CD14-positive monocyte (primary cell): ENCODE data around the gene BRPF1. TPM values are rescaled to one million over a fixed set of nuclear protein-coding genes. Genes with fewer than 3 reads are reported as not detected.

ENCODE experiments used
- DNase-seq, 3 donors: peaks; one replicate each; pipeline ENCODE4 v3.0.0-alpha.2; 2011 to 2022
- H2AFZ ChIP-seq: 2 replicates; pipeline ENCODE4 v1.6.0; 2012; ENCODE audit warnings: mild to moderate bottlenecking, low read depth, low read length, inconsistent platforms; ENCODE audit not compliant: insufficient read depth, poor library complexity, severe bottlenecking
- H3K27ac ChIP-seq, 2 donors: 1 replicate in 1 of 2; 2 replicates in 1 of 2; pipeline ENCODE4 v1.5.1; 2012 to 2013; ENCODE audit warnings: low read length in 2 of 2, control low read depth in 1 of 2, inconsistent platforms in 1 of 2, low read depth in 1 of 2, mild to moderate bottlenecking in 1 of 2
- H3K27me3 ChIP-seq, 2 donors: one replicate each; pipeline versions ENCODE4 v1.6.0 to v1.6.1; 2011 to 2013; ENCODE audit warnings: low read length in 2 of 2; ENCODE audit not compliant: control insufficient read depth in 2 of 2, insufficient read depth in 2 of 2
- H3K36me3 ChIP-seq, 2 donors: replicated peaks in 1 of 2; 1 replicate in 1 of 2; 2 replicates in 1 of 2; pipeline versions ENCODE4 v1.5.1 to v1.6.1; 2012 to 2013; ENCODE audit warnings: low read length in 2 of 2, control low read depth in 1 of 2, inconsistent platforms in 1 of 2, mild to moderate bottlenecking in 1 of 2; ENCODE audit not compliant: insufficient read depth in 2 of 2, control insufficient read depth in 1 of 2
- H3K4me1 ChIP-seq, 2 donors: 1 replicate in 1 of 2; 2 replicates in 1 of 2; pipeline versions ENCODE4 v1.5.1 to v1.6.1; 2012 to 2013; ENCODE audit warnings: low read length in 2 of 2, control low read depth in 1 of 2, inconsistent platforms in 1 of 2, mild to moderate bottlenecking in 1 of 2, moderate library complexity in 1 of 2; ENCODE audit not compliant: insufficient read depth in 2 of 2, control insufficient read depth in 1 of 2
- H3K4me2 ChIP-seq: replicated peaks from 2 replicates; pipeline ENCODE3; 2012; ENCODE audit warnings: low read length, moderate library complexity, mild to moderate bottlenecking; ENCODE audit not compliant: poor library complexity, severe bottlenecking; ENCODE audit errors: extremely low read depth
- H3K4me3 ChIP-seq, 3 experiments: fragments of 200-600 bp in 1 of 3; sonication (generic) in 1 of 3; replicated peaks in 1 of 3; 1 replicate in 2 of 3; 2 replicates in 1 of 3; pipeline ENCODE4 v1.5.1; 2011 to 2013; ENCODE audit warnings: low read length in 3 of 3, mild to moderate bottlenecking in 3 of 3, control low read depth in 2 of 3, low read depth in 2 of 3, inconsistent platforms in 1 of 3, moderate library complexity in 1 of 3
- H3K79me2 ChIP-seq: 2 replicates; pipeline ENCODE4 v1.6.0; 2012; ENCODE audit warnings: mild to moderate bottlenecking, control low read depth, inconsistent platforms, low read length, moderate library complexity; ENCODE audit not compliant: insufficient read depth
- H3K9ac ChIP-seq: 2 replicates; pipeline ENCODE4 v1.6.0; 2017; ENCODE audit warnings: low read length, mild to moderate bottlenecking; ENCODE audit not compliant: insufficient read depth, poor library complexity, severe bottlenecking
- H3K9me3 ChIP-seq, 2 donors: replicated peaks in 1 of 2; 1 replicate in 1 of 2; 2 replicates in 1 of 2; pipeline versions ENCODE4 v1.5.1 to v1.6.1; 2012 to 2013; ENCODE audit warnings: low read length in 2 of 2, control low read depth in 1 of 2; ENCODE audit not compliant: control insufficient read depth in 1 of 2, insufficient read depth in 1 of 2
- H4K20me1 ChIP-seq: 2 replicates; pipeline ENCODE4 v1.6.0; 2012; ENCODE audit warnings: mild to moderate bottlenecking, low read length, control low read depth, moderate library complexity; ENCODE audit not compliant: insufficient read depth
- H3K27ac Mint-ChIP-seq, 7 donors: one replicate each; pipeline ENCODE4 v1.8.0; 2020; ENCODE audit warnings: mild to moderate bottlenecking in 7 of 7, mixed read lengths in 7 of 7, moderate library complexity in 6 of 7, inconsistent platforms in 2 of 7
- H3K27me3 Mint-ChIP-seq, 3 donors: one replicate each; pipeline ENCODE4 v1.8.0; 2021 to 2022; ENCODE audit warnings: low read depth in 3 of 3, mild to moderate bottlenecking in 3 of 3, mixed read lengths in 3 of 3, moderate library complexity in 3 of 3, inconsistent platforms in 1 of 3
- H3K36me3 Mint-ChIP-seq, 2 donors: one replicate each; pipeline ENCODE4 v1.8.0; 2020; ENCODE audit warnings: mixed read lengths in 2 of 2, inconsistent platforms in 1 of 2, mild to moderate bottlenecking in 1 of 2
- H3K4me1 Mint-ChIP-seq: one replicate; pipeline ENCODE4 v1.8.0; 2020; ENCODE audit warnings: mild to moderate bottlenecking, mixed read lengths
- H3K4me3 Mint-ChIP-seq, 2 donors: one replicate each; pipeline ENCODE4 v1.8.0; 2020; ENCODE audit warnings: mild to moderate bottlenecking in 2 of 2, mixed read lengths in 2 of 2, moderate library complexity in 1 of 2
- H3K9me3 Mint-ChIP-seq, 7 donors: one replicate each; pipeline ENCODE4 v1.8.0; 2020 to 2022; ENCODE audit warnings: mixed read lengths in 7 of 7, mild to moderate bottlenecking in 6 of 7, moderate library complexity in 6 of 7, inconsistent platforms in 2 of 7
- WGBS: methylation state at CpG from one replicate; pipeline ENCODE4 v1.1.5; 2013; ENCODE audit warnings: missing lambda C conversion rate; ENCODE audit not compliant: insufficient coverage; 5-methylcytosine and 5-hydroxymethylcytosine counted together
- intact Hi-C, 2 donors: fragments of 100-400 bp; cut with micrococcal nuclease; formaldehyde crosslinking; loops; one replicate each; pipeline versions ENCODE4 v1.15.0 to v1.15.1; 2023
- polyA plus RNA-seq, 3 donors: library from polyadenylated mRNA; depleted of rRNA in 1 of 3; unstranded in 2 of 3; stranded (reverse) in 1 of 3; fragments of 300-500 nt in 2 of 3; fragments of >200 nt in 1 of 3; fragmentation: Illumina TruSeq in 2 of 3; gene quantifications; 1 replicate in 2 of 3; 2 replicates in 1 of 3; pipeline ENCODE4 v1.2.3, GENCODE V29; 2012 to 2021
- TF ChIP-seq, protein P1 (sequence below): fragments of 200-600 bp; IDR thresholded peaks from one replicate; pipeline ENCODE4 v1.8.0; 2022; ENCODE audit warnings: antibody characterized with exemption, mild to moderate bottlenecking

The BRPF1 gene
- polyA plus RNA-seq, 3 donors: 5.1 to 22.5 (median 10.4) TPM

DNA sequence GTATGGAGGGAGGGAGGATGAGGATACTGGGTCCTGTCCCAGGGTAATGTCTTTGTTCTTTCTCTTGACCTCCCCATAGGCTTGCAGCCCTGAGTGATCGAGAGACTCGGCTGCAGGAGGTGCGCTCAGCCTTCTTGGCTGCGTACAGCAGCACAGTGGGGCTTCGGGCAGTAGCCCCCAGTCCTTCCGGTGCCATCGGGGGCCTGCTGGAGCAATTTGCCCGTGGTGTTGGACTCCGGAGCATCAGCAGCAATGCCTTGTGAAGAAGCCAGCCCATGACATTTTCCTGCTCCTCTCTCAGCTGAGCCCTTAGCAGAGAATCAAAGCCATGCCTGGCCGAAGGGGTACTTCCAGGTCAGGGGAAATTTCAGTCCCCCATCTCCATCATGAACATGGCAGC is 29.8 kb upstream of the BRPF1 start:
- Histone ChIP-seq H3K4me3 (no peak overlapping the region), H3K27me3 (peaks cover 10 to 36% of the 10 kb centered on the region in 2 donors), H3K79me2 (no peaks in the 10 kb centered on the region), H3K9ac (no peak overlapping the region), H3K27ac (no peak overlapping the region), H3K4me1 (peaks cover 15 to 24% of the 10 kb centered on the region in 2 donors), H3K4me2 (no peak overlapping the region), H3K9me3 (no peaks in the 10 kb centered on the region), H2AFZ (no peak overlapping the region), H4K20me1 (peaks cover 79% of the 10 kb centered on the region), H3K36me3 (peaks cover 63 to 64% of the 10 kb centered on the region in 2 donors)
- 98% methylated on average over 10 of the region's 10 CpGs for WGBS
- peaks cover 68 to 72% of the 10 kb centered on the region in 2 donors for H3K36me3 Mint-ChIP-seq
- no peak overlapping the region for H3K27ac Mint-ChIP-seq
- peaks cover 34 to 52% (median 35%) of the 10 kb centered on the region in 3 donors for H3K27me3 Mint-ChIP-seq
- H3K4me3 Mint-ChIP-seq: no peak overlapping the region
- no peak for DNase-seq
- H3K4me1 Mint-ChIP-seq: peaks cover 22% of the 10 kb centered on the region
- TF ChIP-seq, protein P1, sequence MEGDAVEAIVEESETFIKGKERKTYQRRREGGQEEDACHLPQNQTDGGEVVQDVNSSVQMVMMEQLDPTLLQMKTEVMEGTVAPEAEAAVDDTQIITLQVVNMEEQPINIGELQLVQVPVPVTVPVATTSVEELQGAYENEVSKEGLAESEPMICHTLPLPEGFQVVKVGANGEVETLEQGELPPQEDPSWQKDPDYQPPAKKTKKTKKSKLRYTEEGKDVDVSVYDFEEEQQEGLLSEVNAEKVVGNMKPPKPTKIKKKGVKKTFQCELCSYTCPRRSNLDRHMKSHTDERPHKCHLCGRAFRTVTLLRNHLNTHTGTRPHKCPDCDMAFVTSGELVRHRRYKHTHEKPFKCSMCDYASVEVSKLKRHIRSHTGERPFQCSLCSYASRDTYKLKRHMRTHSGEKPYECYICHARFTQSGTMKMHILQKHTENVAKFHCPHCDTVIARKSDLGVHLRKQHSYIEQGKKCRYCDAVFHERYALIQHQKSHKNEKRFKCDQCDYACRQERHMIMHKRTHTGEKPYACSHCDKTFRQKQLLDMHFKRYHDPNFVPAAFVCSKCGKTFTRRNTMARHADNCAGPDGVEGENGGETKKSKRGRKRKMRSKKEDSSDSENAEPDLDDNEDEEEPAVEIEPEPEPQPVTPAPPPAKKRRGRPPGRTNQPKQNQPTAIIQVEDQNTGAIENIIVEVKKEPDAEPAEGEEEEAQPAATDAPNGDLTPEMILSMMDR: no peak
- intact Hi-C loops: no loop called here
- peaks cover 0 to 13% (median 4%) of the 10 kb centered on the region in 7 donors for H3K9me3 Mint-ChIP-seq

DNA sequence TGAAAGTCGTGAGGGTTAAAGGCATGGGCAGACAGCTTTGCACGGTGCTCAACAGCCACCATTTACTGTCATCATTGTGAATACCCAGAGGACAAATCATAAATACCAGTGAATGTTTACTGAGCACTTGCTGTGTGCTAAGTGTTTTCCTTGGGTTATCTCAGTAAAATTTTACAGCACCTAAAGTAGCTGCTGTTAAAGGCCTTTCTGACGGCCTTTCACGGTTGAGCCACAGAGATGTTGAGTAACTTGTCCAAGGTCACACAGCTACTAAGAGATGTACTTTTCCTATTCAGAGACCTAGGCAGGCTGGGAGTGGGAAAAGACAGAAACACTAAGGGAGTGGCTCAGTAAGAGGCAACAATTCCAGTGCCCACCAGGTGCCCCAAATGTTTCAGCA is 28.3 kb upstream of the BRPF1 start:
- Histone ChIP-seq H3K4me3 (no peak overlapping the region), H3K9ac (no peak overlapping the region), H3K9me3 (no peaks in the 10 kb centered on the region), H3K36me3 (peaks cover 48 to 49% of the 10 kb centered on the region in 2 donors), H2AFZ (no peak overlapping the region), H3K4me2 (peak overlapping the region; percentile 47), H3K27ac (no peak overlapping the region), H3K4me1 (peaks cover 15 to 24% of the 10 kb centered on the region in 2 donors), H3K79me2 (no peaks in the 10 kb centered on the region), H3K27me3 (peaks cover 10 to 36% of the 10 kb centered on the region in 2 donors), H4K20me1 (peaks cover 63% of the 10 kb centered on the region)
- intact Hi-C loops: no loop called here
- no peak overlapping the region for H3K27ac Mint-ChIP-seq
- peaks cover 0 to 13% (median 4%) of the 10 kb centered on the region in 7 donors for H3K9me3 Mint-ChIP-seq
- peaks cover 36 to 55% (median 40%) of the 10 kb centered on the region in 3 donors for H3K27me3 Mint-ChIP-seq
- TF ChIP-seq, protein P1: no peak
- H3K4me1 Mint-ChIP-seq: peaks cover 22% of the 10 kb centered on the region
- DNase-seq: no peak
- peaks cover 53 to 57% of the 10 kb centered on the region in 2 donors for H3K36me3 Mint-ChIP-seq
- WGBS: 77% methylated on average over 3 of the region's 4 CpGs
- peak overlapping the region in 1 of 2 donors; percentile 72 for H3K4me3 Mint-ChIP-seq
